ENCODE measurements around the gene FBXO24. TPM values are rescaled to one million over a fixed set of nuclear protein-coding genes. Genes with fewer than 3 reads are reported as not detected.

Gene FBXO24
- total and polyA plus RNA-seq, 10 donors: 0.54 to 1.6 (median 1.2) TPM; not detected in 1

DNA sequence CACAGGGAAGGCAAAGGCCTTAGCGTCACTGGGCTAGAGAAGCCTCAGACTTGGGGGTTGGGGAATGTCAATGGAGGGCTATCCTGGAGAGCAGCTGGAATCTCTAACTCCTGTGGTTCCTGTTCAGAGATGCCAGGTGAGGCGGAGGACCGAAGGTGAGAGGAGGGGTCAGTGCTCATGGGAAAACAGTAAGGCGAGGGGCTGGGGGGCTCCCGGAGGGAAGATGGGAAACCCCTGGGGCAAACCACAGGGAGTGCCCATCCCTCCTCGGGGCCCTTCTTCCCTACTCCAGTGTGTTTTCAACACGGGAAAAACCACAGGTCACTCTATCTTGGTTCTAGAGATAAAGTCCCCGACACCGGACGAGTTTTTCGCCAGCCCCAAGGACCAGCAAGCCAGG, 3.5 kb upstream of the FBXO24 start:
- TF ChIP-seq POLR2A (IDR thresholded peaks at IDR 0.05) (no peak), POLR2AphosphoS5 (IDR thresholded peaks at IDR 0.05) (no peak)
- TF ChIP-seq, protein P1, sequence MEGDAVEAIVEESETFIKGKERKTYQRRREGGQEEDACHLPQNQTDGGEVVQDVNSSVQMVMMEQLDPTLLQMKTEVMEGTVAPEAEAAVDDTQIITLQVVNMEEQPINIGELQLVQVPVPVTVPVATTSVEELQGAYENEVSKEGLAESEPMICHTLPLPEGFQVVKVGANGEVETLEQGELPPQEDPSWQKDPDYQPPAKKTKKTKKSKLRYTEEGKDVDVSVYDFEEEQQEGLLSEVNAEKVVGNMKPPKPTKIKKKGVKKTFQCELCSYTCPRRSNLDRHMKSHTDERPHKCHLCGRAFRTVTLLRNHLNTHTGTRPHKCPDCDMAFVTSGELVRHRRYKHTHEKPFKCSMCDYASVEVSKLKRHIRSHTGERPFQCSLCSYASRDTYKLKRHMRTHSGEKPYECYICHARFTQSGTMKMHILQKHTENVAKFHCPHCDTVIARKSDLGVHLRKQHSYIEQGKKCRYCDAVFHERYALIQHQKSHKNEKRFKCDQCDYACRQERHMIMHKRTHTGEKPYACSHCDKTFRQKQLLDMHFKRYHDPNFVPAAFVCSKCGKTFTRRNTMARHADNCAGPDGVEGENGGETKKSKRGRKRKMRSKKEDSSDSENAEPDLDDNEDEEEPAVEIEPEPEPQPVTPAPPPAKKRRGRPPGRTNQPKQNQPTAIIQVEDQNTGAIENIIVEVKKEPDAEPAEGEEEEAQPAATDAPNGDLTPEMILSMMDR (IDR thresholded peaks at IDR 0.05 in 8 of 11, conservative IDR thresholded peaks at IDR 0.05 in 3 of 11): no peak
- Histone ChIP-seq H3K27me3 (replicated peaks in 1 of 7) (no peaks in the 10 kb centered on the region), H3K27ac (peak overlapping the region; percentile 91 to 100 (median 98)), H3K36me3 (peaks cover 19 to 55% (median 44%) of the 10 kb centered on the region in 6 donors), H3K4me1 (peaks cover 18 to 64% (median 52%) of the 10 kb centered on the region in 6 donors), H3K9me3 (no peaks in the 10 kb centered on the region), H3K4me3 (peak overlapping the region in 6 of 8 donors; percentile 67 to 98 (median 88))
- DNase-seq: peak; percentile 70
- intact Hi-C loops (cut with DNase I; ENCODE audit: low total_unique reads): no loop called here
- 57 to 72% (median 62%) methylated on average over 11 of the region's 11 CpGs for WGBS, 5 donors

DNA sequence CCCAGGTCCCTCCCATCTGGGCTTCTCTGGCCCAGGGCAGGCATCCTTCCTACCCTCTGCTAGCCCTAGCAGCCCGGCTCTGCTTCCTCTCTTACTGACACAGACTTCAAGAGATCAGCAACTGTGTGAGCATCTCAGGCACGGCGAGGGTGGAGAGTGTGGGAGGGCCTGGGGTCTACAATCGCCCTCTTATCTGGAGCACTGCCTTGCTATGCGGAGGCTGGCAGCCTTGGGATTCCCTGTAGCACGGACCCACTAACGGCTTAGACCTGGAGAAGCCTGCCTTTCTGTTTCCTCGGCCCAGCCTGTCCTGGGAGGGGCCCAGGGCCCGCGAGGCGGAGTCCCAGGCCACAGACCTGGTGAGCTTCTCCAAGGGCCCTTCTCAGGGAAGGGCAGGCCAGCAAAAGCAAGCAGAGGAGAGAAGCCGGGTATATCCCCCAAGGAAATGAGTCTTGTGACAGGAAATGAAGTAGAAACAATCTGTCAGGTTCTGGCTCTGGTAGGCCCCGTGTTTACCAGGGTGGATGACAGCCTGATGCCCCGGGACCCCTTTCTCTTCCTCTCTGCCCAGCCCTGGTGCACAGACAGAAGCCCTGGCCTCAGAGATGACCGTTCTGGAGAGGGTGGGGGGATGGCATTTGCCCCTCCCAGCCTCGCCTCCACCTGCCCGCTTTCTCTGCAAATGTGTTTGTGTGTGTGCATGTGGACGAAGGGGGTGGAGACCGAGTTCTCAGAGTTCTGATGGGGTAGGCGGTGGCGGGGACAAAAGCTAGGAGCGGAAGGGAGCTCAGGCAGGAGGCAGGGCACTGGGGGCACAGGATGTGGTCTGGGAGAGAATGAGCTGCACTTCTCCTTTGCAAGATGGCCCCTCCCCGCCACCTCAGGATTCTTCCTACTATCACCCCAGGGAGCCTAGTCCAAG, 2.7 kb upstream of the FBXO24 start:
- DNase-seq: peak; percentile 95
- Histone ChIP-seq H3K27me3 (replicated peaks in 1 of 7) (no peaks in the 10 kb centered on the region), H3K4me3 (peak overlapping the region; percentile 67 to 98 (median 90)), H3K9me3 (no peaks in the 10 kb centered on the region), H3K36me3 (peaks cover 15 to 48% (median 36%) of the 10 kb centered on the region in 6 donors), H3K27ac (peak overlapping the region; percentile 91 to 100 (median 98)), H3K4me1 (peaks cover 18 to 71% (median 53%) of the 10 kb centered on the region in 6 donors)
- WGBS, 5 donors: 11 to 18% (median 12%) methylated on average over 19 to 23 of the region's 23 CpGs
- intact Hi-C loops (cut with DNase I; ENCODE audit: low total_unique reads): no loop called here
- TF ChIP-seq POLR2AphosphoS5 (IDR thresholded peaks at IDR 0.05) (peak; percentile 72 to 83 (median 79)), POLR2A (IDR thresholded peaks at IDR 0.05) (no peak)
- TF ChIP-seq, protein P1 (IDR thresholded peaks at IDR 0.05 in 8 of 11, conservative IDR thresholded peaks at IDR 0.05 in 3 of 11): no peak

DNA sequence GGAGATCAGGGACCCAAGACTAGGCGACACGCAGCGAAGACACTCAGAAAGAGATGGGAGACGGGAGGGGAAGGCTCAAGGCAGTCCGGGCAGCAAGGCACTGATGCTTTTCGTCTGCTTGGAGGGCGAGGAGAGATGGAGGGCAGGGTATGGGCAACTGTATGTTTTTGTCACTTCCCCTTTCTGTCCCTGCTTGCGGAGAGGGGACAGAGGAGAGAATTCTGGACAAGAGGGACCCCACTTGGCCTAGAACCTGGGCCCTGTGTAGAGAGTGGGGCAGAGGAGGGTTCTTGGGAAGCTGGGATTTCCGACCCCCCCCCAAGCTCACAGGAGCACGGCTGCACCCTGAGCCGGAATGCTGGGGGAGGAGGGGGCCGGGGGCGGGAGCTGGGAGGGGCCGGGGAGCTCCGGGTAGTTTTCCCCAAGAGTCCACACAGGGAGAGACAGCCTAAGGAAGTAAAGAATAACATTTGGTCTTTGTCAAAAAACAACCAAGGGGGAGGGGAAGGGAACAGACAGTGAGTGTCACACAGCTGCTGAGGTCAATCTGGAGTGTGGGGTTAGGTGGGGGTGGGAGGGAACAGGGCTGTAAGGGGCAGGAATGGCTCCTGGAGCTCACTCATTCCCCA, 2.0 kb upstream of the FBXO24 start:
- Histone ChIP-seq H3K36me3 (peaks cover 15 to 40% (median 29%) of the 10 kb centered on the region in 6 donors), H3K9me3 (no peaks in the 10 kb centered on the region), H3K4me1 (peaks cover 18 to 73% (median 54%) of the 10 kb centered on the region in 6 donors), H3K4me3 (peak overlapping the region; percentile 67 to 98 (median 90)), H3K27me3 (replicated peaks in 1 of 7) (no peaks in the 10 kb centered on the region), H3K27ac (peak overlapping the region; percentile 91 to 100 (median 98))
- TF ChIP-seq, protein P1 (IDR thresholded peaks at IDR 0.05 in 8 of 11, conservative IDR thresholded peaks at IDR 0.05 in 3 of 11): no peak
- TF ChIP-seq POLR2AphosphoS5 (IDR thresholded peaks at IDR 0.05): peak in 2 of 3 donors; percentile 26 to 61
- no peak for TF ChIP-seq POLR2A (IDR thresholded peaks at IDR 0.05)
- DNase-seq: peak; percentile 79
- 3 to 18% (median 11%) methylated on average over 14 to 15 of the region's 15 CpGs for WGBS, 5 donors
- intact Hi-C loops (cut with DNase I; ENCODE audit: low total_unique reads): no loop called here
